ENCODE data around the gene GLT8D2.
A peak's percentile ranks its signal among the peaks of the same experiment; 100 is the strongest.
"Not testable (repeated sequence)": the region's sequence is repeated elsewhere in the genome, so short reads cannot be mapped to it uniquely, and the experiment has no call there.

Gene GLT8D2

DNA sequence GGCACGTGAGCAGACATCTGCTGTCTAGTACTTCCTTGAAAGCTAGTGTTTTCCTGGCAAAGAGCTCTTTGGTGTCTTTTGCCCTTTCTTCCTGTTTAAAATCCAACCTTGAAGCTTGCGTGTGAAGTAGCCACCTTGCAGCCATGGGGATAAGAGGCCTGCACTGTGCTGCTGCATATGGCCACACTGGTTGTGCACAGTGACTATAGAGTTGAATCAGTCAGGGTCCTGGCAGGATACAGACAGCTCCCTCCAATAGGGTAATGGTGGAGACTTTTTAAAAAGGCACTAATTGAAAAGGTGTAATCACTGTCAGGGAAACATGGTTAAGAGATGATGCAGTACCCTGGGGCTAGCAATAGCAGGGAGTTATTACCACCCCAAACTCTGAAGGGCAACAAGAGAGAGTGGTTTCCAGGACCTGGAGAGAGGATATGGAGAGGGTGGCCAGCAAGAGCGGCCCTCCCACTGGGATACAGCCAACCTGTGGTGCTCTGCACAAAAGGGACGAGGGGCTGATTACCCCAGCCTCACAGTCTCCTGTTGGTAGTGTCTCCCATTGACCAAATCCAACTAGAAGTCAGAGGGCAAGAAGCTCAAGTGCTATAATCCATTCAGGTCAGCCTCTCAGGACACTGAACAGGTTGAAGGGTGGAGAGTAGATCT, 4.8 kb upstream of the GLT8D2 start:
- DNase-seq (ENCODE audit: low read depth, low spot score): no peak

DNA sequence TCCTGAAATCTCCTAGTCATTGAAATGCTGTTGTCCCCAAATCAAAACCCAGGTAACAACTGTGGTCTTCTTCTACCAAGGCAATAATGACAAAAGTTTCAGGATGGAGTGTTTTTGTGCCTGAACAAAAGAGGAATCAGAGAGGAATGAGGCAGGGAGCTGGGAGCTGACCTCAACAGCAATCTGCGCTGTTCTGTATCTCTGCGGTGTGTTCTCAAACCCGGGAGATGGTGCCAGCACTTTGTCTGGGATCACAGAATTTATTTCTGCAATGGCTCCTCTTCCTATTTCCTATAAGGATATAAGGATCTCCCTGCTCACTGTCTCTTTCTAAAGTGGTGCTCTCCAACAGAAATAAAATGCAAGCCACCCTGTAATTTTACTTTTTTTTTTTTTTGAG, 449 bp upstream of the GLT8D2 start:
- DNase-seq (ENCODE audit: low read depth, low spot score): no peak

DNA sequence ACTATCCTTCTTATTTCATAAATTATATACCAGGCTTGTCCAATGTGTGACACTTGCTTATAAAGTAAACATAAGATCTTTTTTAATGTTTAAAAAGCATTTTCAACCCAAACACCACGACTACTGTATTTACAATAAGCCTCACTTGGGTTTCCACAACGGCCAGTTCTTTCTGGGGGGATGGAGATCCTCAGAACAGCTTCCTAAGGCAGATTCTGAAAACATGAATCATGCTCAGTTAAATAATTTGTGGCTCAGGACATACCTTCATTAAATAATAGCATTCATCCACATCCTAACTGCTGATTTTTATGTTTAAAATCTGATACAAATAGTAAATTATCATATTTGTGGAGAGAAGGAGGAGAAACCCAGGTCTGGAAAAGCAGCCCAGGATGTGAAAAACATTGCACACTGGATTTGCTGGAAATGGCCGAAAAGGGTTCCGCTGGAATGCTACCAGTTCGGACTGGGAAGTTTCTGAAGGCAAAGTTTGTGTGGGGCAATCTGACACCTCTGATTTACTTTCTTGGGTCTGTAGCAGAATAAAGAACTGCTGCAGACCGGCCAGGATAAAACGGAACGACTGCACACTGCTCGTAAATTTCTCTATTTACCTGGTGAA, 597 bp downstream of the GLT8D2 start:
- peak; percentile 66 for DNase-seq (ENCODE audit: low read depth, low spot score)

DNA sequence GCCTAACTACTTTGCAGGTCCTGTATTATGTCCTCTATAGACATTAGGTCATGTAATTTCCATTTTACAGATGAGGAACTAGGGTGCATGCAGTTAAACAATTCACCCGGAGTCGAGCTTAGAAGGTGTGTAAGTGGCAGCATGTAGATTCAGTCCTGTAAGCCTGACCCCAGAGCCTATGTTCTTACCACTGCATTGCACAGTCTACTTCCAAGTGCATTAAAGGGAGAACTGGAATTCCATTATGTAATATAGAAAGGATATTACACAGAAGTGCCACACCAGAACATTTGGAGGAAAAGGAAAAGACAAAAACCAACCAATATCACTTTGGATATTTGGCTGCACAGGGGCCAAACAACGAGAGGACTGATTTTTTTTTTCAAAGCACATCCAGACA, 1.2 kb downstream of the GLT8D2 start:
- no peak for DNase-seq (ENCODE audit: low read depth, low spot score)

DNA sequence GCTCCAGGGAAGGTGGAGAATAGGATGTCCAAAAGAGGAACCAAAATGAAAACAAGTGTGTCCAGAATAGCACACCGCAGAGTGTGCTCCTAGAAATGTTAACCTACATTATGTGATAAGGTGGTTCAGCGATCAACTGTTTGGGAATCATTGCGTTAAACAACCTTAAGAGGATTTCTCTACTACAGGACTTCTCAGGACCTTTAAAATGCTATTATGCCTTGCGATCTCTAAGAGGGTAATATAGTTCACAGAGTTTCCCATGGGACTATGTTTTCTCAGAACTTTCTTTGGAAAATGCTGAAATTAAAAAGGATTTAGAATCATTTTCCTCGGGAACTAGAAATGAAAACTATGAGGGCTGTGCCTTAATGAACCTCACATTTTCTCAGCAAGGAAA, 1.8 kb downstream of the GLT8D2 start:
- no peak for DNase-seq (ENCODE audit: low read depth, low spot score)

DNA sequence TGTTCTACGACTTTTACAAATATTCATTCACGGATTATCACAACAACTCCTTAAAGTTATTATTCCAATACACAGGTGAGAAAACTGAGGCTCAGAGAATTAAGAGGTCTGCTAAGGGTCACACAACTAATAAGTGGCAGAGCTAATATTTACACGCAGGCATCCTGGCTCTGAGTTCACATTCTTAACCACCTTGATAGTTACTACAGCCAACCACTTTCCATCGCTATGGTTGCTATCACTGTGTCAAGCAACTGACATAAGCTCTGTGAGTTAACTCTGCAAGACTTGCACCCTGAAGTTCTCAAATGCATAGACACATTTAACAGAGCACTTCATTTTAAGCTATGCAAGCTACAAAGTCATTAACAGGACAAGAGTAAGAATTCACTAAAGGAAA, 3.7 kb downstream of the GLT8D2 start:
- DNase-seq (ENCODE audit: low read depth, low spot score): no peak

DNA sequence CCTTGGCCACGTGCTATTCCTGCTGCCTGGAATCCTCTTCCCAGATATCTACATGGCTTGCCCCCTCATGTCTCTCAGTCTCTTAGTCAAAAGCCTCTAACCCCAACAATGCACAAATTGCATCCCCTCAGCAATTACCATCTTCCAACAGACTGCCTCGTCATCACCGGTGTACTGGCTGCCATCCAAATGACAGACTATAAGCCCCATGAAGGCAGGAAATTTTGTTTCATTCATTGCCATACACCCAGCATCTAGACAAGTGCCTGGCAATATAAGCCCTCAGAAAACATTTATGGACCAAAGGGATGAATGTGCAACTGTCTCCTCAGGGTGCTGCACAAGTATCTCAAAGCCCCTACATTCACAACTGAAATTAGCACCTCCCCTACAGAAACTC, 5.8 kb downstream of the GLT8D2 start:
- DNase-seq (ENCODE audit: low read depth, low spot score): no peak

DNA sequence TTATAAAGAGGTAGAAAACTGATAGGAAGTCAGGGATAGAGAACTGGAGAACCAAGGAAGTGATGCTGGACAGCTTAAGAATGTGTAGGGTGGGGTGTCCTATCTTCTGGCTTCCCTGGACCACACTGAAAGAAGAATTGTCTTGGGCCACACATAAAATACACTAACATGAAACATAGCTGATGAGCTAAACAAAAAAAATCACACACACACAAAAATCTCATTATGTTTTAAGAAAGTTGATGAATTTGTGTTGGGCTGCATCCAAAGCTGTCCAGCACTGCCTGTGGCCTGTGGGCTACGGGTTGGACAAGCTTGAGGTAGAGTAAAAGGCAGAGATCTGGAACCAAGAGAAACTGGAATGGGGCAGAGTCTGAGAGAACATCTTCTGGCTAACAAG, 7.4 kb downstream of the GLT8D2 start:
- no peak for DNase-seq (ENCODE audit: low read depth, low spot score)

DNA sequence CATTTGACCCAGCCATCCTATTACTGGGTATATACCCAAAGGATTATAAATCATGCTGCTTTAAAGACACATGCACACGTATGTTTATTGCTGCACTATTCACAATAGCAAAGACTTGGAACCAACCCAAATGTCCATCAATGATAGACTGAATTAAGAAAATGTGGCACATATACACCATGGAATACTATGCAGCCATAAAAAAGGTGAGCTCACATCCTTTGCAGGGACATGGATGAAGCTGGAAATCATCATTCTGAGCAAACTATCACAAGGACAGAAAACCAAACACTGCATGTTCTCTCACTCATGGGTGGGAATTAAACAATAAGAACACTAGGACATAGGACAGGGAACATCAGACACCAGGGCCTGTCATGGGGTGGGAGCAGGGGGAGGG, 10.2 kb downstream of the GLT8D2 start:
- DNase-seq (ENCODE audit: low read depth, low spot score): not testable (repeated sequence)

DNA sequence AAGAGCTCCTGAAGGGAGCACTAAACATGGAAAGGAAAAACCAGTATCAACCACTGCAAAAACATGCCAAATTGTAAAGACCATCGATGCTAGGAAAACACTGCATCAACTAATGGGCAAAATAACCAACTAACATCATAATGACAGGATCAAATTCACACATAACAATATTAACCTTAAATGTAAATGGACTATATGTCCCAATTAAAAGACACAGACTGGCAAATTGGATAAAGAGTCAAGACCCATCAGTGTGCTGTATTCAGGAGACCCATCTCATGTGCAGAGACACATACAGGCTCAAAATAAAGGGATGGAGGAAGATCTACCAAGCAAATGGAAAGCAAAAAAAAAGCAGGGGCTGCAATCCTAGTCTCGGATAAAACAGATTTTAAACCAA, 13.8 kb downstream of the GLT8D2 start:
- not testable (repeated sequence) for DNase-seq (ENCODE audit: low read depth, low spot score)

DNA sequence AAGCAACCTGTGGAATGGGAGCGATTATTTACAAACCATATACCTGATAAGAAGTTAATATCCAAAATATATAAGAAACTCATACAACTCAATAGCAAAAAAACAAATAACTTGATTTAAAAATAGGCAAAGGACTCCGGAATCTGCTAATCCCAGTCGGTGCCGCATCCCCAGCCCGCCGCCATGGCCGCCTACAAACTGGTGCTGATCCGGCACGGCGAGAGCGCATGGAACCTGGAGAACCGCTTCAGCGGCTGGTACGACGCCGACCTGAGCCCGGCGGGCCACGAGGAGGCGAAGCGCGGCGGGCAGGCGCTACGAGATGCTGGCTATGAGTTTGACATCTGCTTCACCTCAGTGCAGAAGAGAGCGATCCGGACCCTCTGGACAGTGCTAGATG, 19.4 kb downstream of the GLT8D2 start:
- DNase-seq (ENCODE audit: low read depth, low spot score): not testable (repeated sequence)

DNA sequence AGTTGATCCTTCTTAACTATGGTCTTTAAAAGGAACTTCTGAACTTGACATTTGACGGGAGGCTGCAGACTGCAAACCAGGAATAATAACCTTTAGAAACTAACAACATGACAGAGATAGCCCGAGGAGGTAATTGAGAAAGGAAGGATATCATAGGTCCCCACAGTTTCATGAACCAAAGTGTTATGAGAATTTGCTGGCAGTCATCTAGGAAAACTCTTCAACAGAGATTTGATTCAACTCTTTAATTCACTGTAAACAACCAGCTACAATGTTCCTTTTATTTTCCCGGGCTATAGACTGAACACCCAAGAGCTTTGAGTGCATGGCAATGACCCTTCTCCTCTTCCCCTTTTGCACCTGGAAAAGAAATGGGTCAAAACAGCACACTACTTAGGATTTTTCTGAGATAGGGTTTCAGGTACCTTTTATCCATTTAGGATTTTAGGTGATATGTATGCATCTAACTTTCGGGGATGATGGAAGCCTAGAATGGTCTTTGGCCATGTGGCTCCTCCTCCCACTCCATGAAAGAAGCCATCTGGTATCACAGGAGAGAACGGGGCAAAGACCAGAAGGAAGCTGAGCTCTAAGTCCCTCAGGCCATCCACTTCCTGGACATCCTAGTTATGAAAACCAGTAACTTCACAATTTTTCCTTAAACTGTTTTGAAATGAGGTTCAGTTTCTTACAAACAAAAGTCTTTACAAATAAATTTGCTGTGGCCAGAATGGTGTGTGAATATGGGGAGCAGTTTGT, 23.0 kb downstream of the GLT8D2 start:
- DNase-seq (ENCODE audit: low read depth, low spot score): no peak

DNA sequence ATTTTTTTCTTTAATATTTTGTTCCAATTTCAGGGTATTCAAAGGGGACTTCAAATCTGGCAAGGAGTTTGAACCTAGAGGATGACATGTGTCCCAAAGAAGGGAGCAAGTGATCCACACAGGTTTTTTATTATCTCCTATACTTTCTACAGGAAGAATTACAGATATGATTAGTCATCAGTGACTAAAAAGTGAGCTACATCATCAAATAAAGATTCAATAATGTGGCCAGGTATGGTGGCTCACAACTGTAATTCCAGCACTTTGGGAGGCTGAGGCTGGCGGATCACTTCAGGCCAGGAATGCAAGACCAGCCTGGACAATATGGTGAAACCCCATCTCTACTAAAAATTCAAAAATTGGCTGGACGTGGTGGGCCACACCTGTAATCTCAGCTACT, 24.2 kb downstream of the GLT8D2 start:
- no peak for DNase-seq (ENCODE audit: low read depth, low spot score)

DNA sequence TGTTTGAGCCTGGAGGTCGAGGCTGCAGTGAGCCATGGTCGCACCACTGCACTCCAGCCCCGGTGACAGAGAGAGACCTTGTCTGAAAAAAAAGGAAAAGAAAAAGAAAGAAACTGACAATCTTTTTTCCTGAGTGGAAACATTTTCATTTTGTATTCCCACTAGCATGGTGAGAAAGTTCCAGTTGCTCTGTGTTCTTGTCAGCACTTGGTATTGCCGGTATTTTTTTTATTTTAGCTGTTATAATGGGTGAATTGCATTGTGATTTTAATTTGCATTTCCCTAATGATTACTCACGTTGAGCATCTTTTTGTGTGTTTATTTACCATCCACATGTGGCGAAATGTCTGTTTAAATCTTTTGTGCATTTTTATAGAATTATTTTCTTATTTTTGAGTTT, 25.6 kb downstream of the GLT8D2 start:
- DNase-seq (ENCODE audit: low read depth, low spot score): no peak

DNA sequence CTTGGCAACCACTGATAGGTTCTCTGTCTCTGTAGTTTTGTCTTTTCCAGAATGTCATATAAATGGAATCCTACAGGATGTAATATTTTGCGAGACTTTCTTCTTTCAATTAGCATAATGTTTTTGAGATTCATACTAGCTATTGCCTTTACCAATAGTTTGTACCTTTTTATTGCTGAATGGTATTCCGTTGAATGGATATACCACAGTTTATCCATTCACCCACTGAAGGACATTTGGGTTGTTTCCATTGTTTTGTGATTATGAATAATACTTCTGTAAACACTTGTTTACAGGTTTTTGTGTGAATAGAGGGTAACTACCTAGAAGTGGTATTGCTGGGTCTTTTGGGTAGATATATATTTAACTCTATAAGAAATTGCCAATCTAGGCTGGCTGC, 26.3 kb downstream of the GLT8D2 start:
- no peak for DNase-seq (ENCODE audit: low read depth, low spot score)

DNA sequence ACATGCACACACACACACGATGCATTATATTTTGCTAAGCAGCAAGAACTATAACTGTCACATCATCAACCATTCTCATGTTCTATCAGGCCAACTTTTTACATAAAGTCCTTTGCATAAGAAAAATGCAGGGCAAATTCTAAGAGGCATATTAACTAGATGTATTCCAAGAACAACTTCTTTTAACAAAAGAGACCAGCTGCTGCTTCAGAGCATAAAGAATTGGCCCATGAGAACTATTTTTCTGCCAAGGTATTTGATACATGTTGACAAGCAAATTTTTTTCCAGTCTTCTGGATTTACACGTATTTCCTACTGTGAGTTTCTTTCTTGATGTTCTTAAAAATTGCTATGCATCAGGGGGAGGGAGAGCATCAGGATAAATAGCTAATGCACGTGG, 27.2 kb downstream of the GLT8D2 start:
- no peak for DNase-seq (ENCODE audit: low read depth, low spot score)

DNA sequence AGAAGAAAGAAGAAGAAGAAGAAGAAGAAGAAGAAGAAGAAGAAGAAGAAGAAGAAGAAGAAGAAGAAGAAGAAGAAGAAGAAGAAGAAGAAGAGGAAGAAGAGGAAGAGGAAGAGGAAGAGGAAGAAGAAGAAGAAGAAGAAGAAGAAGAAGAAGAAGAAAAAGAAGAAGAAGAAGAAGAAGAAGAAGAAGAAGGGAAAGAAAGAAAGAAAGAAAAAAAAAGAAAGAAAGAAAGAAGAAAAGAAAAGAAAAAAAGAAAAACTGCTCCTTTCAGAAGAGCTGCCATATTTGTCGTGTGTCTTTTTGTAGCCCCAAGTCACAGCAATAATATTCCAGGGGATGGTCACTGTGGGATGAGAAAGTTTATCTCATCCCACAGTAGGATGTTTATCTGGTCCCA, 28.1 kb downstream of the GLT8D2 start:
- not testable (repeated sequence) for DNase-seq (ENCODE audit: low read depth, low spot score)

DNA sequence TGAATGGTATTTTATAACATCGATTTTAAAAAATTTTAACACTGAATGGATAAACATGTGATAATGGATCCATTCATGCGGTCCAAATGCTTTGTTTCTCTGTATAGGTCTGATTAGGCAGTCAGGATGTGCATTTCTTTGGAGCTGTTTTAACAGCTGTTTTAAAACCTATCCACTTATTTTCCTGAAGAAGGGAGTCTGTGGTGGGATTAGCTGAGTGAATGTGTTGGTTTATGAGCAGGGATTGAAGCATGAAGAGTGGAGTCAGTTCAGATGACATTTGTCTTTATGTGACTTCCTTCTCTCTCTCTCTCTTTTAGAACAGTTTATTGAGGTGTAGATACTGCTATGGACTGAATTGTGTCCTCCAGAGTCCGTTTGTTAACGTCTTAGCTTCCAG, 37.7 kb downstream of the GLT8D2 start:
- no peak for DNase-seq (ENCODE audit: low read depth, low spot score)

DNA sequence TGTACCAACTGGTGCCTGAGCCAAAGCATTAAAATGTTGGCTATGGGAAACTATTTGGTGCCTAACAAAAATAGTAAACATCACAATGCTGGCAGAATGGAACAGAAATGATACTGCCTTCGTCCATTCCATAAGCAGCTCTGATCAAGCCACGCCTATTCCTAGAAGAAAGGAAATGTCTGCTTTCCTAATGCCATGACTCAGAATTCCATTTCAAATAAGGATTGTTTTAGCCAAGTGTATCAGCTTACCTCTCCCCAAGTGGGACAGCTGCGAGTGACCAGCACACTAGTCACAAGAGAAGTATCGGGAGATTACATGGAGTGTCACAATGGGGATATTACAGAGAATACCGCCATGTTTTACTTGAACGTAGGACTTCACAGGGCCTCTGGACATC, 38.7 kb downstream of the GLT8D2 start:
- peak; percentile 68 for DNase-seq (ENCODE audit: low read depth, low spot score)

DNA sequence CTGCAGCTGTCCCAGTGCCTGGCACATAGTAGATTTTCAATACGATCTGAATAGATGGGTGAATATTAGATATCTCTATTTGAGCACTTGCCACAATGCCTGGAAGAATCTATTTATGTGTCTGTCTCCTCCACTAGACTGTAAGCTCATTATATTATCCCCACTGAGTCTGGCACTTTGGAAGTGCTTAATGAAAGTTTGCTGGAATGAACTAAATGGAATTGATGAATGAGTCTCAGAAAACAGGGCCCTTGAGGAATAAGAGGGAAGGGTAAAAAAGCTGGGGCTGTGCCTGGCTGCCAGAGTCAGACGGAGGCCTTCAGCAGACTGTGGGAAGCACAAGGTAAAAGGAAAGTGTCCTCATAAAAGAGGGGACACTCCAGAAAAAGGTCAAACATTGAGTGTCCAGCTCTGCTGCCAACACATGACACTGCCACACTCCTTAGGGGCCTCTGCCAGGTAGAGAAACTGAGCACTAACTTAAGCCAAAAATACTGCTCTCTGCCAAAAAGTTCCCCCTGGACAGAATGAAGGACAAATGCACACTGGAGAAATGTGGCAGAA, 39.3 kb downstream of the GLT8D2 start:
- DNase-seq (ENCODE audit: low read depth, low spot score): no peak

DNA sequence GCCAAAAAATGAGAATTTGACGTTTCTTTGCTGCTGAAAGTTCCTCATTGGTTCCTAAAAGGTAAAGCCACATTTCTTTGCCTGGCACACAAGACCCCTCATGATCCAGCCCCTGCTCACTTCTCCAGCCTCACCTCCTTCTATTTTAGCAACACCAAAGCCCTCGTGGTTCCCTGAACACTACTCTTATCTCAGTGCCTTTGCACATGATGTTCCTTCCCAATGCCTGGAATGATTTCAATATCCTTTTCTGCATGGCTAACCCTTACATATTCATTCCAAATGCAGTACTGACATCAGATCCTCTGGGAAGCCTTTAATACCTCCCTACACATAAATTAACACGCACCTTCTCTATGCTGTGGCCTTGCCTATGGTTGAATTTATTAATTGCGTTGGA, 39.9 kb downstream of the GLT8D2 start:
- no peak for DNase-seq (ENCODE audit: low read depth, low spot score)

DNA sequence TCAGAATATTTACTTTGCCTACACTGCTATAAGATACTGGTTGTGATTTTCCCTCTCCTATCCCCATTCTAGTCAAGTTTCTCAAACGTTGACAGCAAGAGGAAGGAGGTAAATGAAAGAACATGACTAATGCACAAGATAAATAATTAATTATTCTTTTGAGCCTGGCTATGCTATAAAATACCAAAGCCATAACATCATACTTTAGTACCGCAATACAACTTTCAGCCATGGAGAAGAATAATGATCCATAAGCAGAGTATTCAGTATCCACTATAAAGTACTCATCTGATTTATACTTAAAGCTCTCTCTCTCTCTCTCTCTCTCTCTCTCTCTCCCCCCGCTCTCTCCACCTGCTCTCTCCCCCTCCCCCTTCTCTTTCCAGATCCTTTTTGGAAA, 43.1 kb downstream of the GLT8D2 start:
- DNase-seq (ENCODE audit: low read depth, low spot score): peak; percentile 61

DNA sequence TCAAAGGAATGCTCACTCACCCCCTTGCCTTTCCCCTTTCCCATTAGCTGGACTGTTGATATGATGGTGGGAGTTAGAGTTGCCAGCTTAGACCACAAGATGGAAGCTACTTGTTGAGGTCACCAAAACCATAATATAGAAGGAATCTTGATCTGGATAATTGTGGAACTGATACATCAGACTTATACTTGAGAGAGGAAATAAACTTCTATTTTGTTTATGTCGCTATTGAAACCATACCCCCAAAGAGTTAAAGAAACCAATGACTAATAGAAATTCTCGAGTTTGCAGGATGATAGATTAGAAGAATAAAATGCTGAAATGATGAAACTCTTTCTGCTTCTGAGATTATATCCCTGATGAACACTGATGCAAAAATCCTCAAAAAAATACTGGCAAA, 46.4 kb downstream of the GLT8D2 start:
- no peak for DNase-seq (ENCODE audit: low read depth, low spot score)
